Measurements from ENCODE around the gene C1orf185.

Gene C1orf185

GRCh38 chr1:51101976-51102375 is at the start of gene C1orf185:
Gene C1orf185, plus strand, starts transcription at chr1:51102228. Its CDS starts 6 bp downstream, at chr1:51102234.
- Histone ChIP-seq H3K4me3 (ENCODE audit: low read depth, low read length) (no peak within 1 kb of the TSS), H3K4me1 (ENCODE audit: control insufficient read depth, insufficient read depth, low read length) (no peaks in the 10 kb centered on the region), H3K9ac (ENCODE audit: low read depth, low read length) (no peak within 1 kb of the TSS), H3K27me3 (ENCODE audit: control insufficient read depth, insufficient read depth, low read length) (no peaks in the 10 kb centered on the region), H3K9me3 (ENCODE audit: control insufficient read depth, insufficient read depth, low read length) (no peaks in the 10 kb centered on the region), H3K36me3 (ENCODE audit: control insufficient read depth, insufficient read depth, low read length) (no peaks in the 10 kb centered on the region)

GRCh38 chr1:51058858-51059257 is 43.2 kb upstream of the C1orf185 start:
- Histone ChIP-seq H3K4me1 (ENCODE audit: control insufficient read depth, insufficient read depth, low read length) (no peaks in the 10 kb centered on the region), H3K9me3 (ENCODE audit: control insufficient read depth, insufficient read depth, low read length) (no peaks in the 10 kb centered on the region), H3K9ac (ENCODE audit: low read depth, low read length) (no peak overlapping the region), H3K4me3 (ENCODE audit: low read depth, low read length) (no peak overlapping the region), H3K27me3 (ENCODE audit: control insufficient read depth, insufficient read depth, low read length) (no peaks in the 10 kb centered on the region), H3K36me3 (ENCODE audit: control insufficient read depth, insufficient read depth, low read length) (no peaks in the 10 kb centered on the region)

- Histone ChIP-seq H3K4me1 (ENCODE audit: control insufficient read depth, insufficient read depth, low read length) (no peaks in the 10 kb centered on the region), H3K4me3 (ENCODE audit: low read depth, low read length) (no peak overlapping the region), H3K36me3 (ENCODE audit: control insufficient read depth, insufficient read depth, low read length) (no peaks in the 10 kb centered on the region), H3K27me3 (ENCODE audit: control insufficient read depth, insufficient read depth, low read length) (no peaks in the 10 kb centered on the region), H3K9me3 (ENCODE audit: control insufficient read depth, insufficient read depth, low read length) (no peaks in the 10 kb centered on the region), H3K9ac (ENCODE audit: low read depth, low read length) (no peak overlapping the region)
Measured at GRCh38 chr1:51061231-51061918, 40.7 kb upstream of the C1orf185 start.

- Histone ChIP-seq H3K4me3 (ENCODE audit: low read depth, low read length) (no peak overlapping the region), H3K27me3 (ENCODE audit: control insufficient read depth, insufficient read depth, low read length) (no peaks in the 10 kb centered on the region), H3K9me3 (ENCODE audit: control insufficient read depth, insufficient read depth, low read length) (no peaks in the 10 kb centered on the region), H3K36me3 (ENCODE audit: control insufficient read depth, insufficient read depth, low read length) (no peaks in the 10 kb centered on the region), H3K9ac (ENCODE audit: low read depth, low read length) (no peak overlapping the region), H3K4me1 (ENCODE audit: control insufficient read depth, insufficient read depth, low read length) (no peaks in the 10 kb centered on the region)
Measured at GRCh38 chr1:51063121-51063520, 38.9 kb upstream of the C1orf185 start.

GRCh38 chr1:51070011-51070410 is 32.0 kb upstream of the C1orf185 start:
- H3K36me3 ChIP-seq (ENCODE audit: control insufficient read depth, insufficient read depth, low read length), result no peaks in the 10 kb centered on the region

GRCh38 chr1:51070640-51071039 is 31.4 kb upstream of the C1orf185 start:
- H3K9ac ChIP-seq (ENCODE audit: low read depth, low read length), result no peak overlapping the region
- H3K36me3 ChIP-seq (ENCODE audit: control insufficient read depth, insufficient read depth, low read length), result no peaks in the 10 kb centered on the region
- no peak overlapping the region for H3K4me3 ChIP-seq (ENCODE audit: low read depth, low read length)
- no peaks in the 10 kb centered on the region for H3K4me1 ChIP-seq (ENCODE audit: control insufficient read depth, insufficient read depth, low read length)
- H3K9me3 ChIP-seq (ENCODE audit: control insufficient read depth, insufficient read depth, low read length), result no peaks in the 10 kb centered on the region
- H3K27me3 ChIP-seq (ENCODE audit: control insufficient read depth, insufficient read depth, low read length), result no peaks in the 10 kb centered on the region

More at GRCh38 chr1:51070011-51070410, 32.0 kb upstream of the C1orf185 start:
- H3K9ac ChIP-seq (ENCODE audit: low read depth, low read length), result no peak overlapping the region
- no peaks in the 10 kb centered on the region for H3K9me3 ChIP-seq (ENCODE audit: control insufficient read depth, insufficient read depth, low read length)
- H3K4me1 ChIP-seq (ENCODE audit: control insufficient read depth, insufficient read depth, low read length), result no peaks in the 10 kb centered on the region
- no peak overlapping the region for H3K4me3 ChIP-seq (ENCODE audit: low read depth, low read length)
- no peaks in the 10 kb centered on the region for H3K27me3 ChIP-seq (ENCODE audit: control insufficient read depth, insufficient read depth, low read length)

- Histone ChIP-seq H3K36me3 (ENCODE audit: control insufficient read depth, insufficient read depth, low read length) (no peaks in the 10 kb centered on the region), H3K4me3 (ENCODE audit: low read depth, low read length) (no peak overlapping the region), H3K9me3 (ENCODE audit: control insufficient read depth, insufficient read depth, low read length) (no peaks in the 10 kb centered on the region)
Measured at GRCh38 chr1:51071291-51072042, 30.6 kb upstream of the C1orf185 start.

GRCh38 chr1:51072043-51072439 is 30.0 kb upstream of the C1orf185 start:
- Histone ChIP-seq H3K4me3 (ENCODE audit: low read depth, low read length) (no peak overlapping the region), H3K9me3 (ENCODE audit: control insufficient read depth, insufficient read depth, low read length) (no peaks in the 10 kb centered on the region), H3K36me3 (ENCODE audit: control insufficient read depth, insufficient read depth, low read length) (no peaks in the 10 kb centered on the region), H3K4me1 (ENCODE audit: control insufficient read depth, insufficient read depth, low read length) (no peaks in the 10 kb centered on the region), H3K9ac (ENCODE audit: low read depth, low read length) (no peak overlapping the region), H3K27me3 (ENCODE audit: control insufficient read depth, insufficient read depth, low read length) (no peaks in the 10 kb centered on the region)

More at GRCh38 chr1:51071291-51072042, 30.6 kb upstream of the C1orf185 start:
- Histone ChIP-seq H3K4me1 (ENCODE audit: control insufficient read depth, insufficient read depth, low read length) (no peaks in the 10 kb centered on the region), H3K9ac (ENCODE audit: low read depth, low read length) (no peak overlapping the region), H3K27me3 (ENCODE audit: control insufficient read depth, insufficient read depth, low read length) (no peaks in the 10 kb centered on the region)

- no peak overlapping the region for H3K9ac ChIP-seq (ENCODE audit: low read depth, low read length)
- H3K4me1 ChIP-seq (ENCODE audit: control insufficient read depth, insufficient read depth, low read length), result no peaks in the 10 kb centered on the region
- H3K27me3 ChIP-seq (ENCODE audit: control insufficient read depth, insufficient read depth, low read length), result no peaks in the 10 kb centered on the region
- H3K4me3 ChIP-seq (ENCODE audit: low read depth, low read length), result no peak overlapping the region
- H3K9me3 ChIP-seq (ENCODE audit: control insufficient read depth, insufficient read depth, low read length), result no peaks in the 10 kb centered on the region
- H3K36me3 ChIP-seq (ENCODE audit: control insufficient read depth, insufficient read depth, low read length), result no peaks in the 10 kb centered on the region
Measured at GRCh38 chr1:51072651-51073050, 29.4 kb upstream of the C1orf185 start.

- Histone ChIP-seq H3K4me1 (ENCODE audit: control insufficient read depth, insufficient read depth, low read length) (no peaks in the 10 kb centered on the region), H3K27me3 (ENCODE audit: control insufficient read depth, insufficient read depth, low read length) (no peaks in the 10 kb centered on the region), H3K36me3 (ENCODE audit: control insufficient read depth, insufficient read depth, low read length) (no peaks in the 10 kb centered on the region), H3K9ac (ENCODE audit: low read depth, low read length) (no peak overlapping the region), H3K9me3 (ENCODE audit: control insufficient read depth, insufficient read depth, low read length) (no peaks in the 10 kb centered on the region), H3K4me3 (ENCODE audit: low read depth, low read length) (no peak overlapping the region)
Measured at GRCh38 chr1:51073456-51073855, 28.6 kb upstream of the C1orf185 start.

GRCh38 chr1:51086496-51087271 is 15.3 kb upstream of the C1orf185 start:
- Histone ChIP-seq H3K36me3 (ENCODE audit: control insufficient read depth, insufficient read depth, low read length) (no peaks in the 10 kb centered on the region), H3K9ac (ENCODE audit: low read depth, low read length) (no peak overlapping the region), H3K4me1 (ENCODE audit: control insufficient read depth, insufficient read depth, low read length) (no peaks in the 10 kb centered on the region), H3K9me3 (ENCODE audit: control insufficient read depth, insufficient read depth, low read length) (no peaks in the 10 kb centered on the region), H3K27me3 (ENCODE audit: control insufficient read depth, insufficient read depth, low read length) (no peaks in the 10 kb centered on the region), H3K4me3 (ENCODE audit: low read depth, low read length) (no peak overlapping the region)

All from iPS-15b (cell line).